Activated CD4-positive, CD25-positive, alpha-beta regulatory T cell treated with anti-CD3 and anti-CD28 coated beads, Interleukin-2, amount 50 U/mL, for 16 hours (primary cell): Measurements from ENCODE around the gene MSX1.

Experiments
- DNase-seq: peaks from one replicate; pipeline ENCODE4 v3.0.0-alpha.2; 2020; ENCODE audit warnings: low read depth, low spot score

Gene MSX1

GRCh38 chr4:4913147-4913561, 53.7 kb downstream of the MSX1 start:
- no peak for DNase-seq
